Activated CD4-positive, alpha-beta T cell treated with anti-CD3 and anti-CD28 coated beads, Interleukin-2, amount 50 U/mL, for 24 hours (primary cell): ENCODE measurements around the gene BRSK1.
A peak's percentile ranks its signal among the peaks of the same experiment; 100 is the strongest.

ENCODE experiments used
- DNase-seq, 2 donors: peaks; one replicate each; pipeline ENCODE4 v3.0.0-alpha.2; 2020; ENCODE audit warnings: low read depth in 1 of 2, low spot score in 1 of 2

BRSK1 gene

DNA sequence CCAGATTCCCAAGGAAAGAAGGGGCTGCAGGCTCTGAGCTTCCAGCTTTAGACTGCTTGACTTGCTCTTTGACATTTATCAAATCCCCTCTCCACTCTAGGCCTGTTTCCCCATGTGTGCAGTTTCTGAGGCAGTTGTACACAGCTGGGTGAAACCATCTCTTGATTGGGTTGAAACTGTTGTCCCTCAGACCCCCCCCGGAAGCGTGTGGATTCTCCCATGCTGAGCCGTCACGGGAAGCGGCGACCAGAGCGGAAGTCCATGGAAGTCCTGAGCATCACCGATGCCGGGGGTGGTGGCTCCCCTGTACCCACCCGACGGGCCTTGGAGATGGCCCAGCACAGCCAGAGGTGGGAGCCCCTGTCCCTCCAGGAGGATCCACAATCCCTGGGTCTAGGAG, 19.7 kb downstream of the BRSK1 start:
- no peak for DNase-seq

DNA sequence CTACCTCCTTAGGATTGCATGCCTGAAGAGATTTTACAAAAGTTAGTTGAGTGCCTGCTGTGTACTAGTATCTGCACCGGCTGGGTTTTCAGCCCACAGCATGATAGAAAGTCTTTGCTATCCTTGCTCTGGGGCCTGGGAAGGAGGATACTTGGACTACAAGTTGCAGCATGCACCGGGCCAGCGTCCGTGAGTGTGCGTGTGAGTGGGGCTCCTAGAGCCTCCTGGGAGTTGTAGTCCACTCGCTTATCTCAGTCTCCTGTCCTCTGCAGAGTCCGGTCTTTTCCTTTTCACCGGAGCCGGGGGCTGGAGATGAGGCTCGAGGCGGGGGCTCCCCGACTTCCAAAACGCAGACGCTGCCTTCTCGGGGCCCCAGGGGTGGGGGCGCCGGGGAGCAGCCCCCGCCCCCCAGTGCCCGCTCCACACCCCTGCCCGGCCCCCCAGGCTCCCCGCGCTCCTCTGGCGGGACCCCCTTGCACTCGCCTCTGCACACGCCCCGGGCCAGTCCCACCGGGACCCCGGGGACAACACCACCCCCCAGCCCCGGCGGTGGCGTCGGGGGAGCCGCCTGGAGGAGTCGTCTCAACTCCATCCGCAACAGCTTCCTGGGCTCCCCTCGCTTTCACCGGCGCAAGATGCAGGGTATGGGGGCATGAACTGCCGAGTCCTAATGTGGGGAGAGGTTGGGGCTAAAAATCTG, 20.6 kb downstream of the BRSK1 start:
- DNase-seq: no peak

DNA sequence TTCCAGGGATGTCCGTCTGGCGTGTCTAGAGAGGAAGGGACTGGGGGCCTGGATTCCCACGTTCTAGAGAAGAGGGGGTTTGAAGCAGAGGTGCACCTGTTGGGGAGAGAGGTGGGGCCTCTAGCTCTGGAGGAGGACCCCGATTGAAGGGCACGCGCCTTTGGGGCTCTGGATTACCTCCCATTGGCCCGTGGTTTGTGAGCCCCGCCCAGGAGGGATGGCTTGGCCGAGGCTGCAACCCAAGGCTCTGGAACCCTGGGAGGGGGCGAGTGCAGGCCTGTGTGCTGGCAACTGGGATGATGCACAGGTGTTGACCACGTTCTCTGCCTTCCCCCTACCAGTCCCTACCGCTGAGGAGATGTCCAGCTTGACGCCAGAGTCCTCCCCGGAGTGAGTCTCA, 21.2 kb downstream of the BRSK1 start:
- no peak for DNase-seq

DNA sequence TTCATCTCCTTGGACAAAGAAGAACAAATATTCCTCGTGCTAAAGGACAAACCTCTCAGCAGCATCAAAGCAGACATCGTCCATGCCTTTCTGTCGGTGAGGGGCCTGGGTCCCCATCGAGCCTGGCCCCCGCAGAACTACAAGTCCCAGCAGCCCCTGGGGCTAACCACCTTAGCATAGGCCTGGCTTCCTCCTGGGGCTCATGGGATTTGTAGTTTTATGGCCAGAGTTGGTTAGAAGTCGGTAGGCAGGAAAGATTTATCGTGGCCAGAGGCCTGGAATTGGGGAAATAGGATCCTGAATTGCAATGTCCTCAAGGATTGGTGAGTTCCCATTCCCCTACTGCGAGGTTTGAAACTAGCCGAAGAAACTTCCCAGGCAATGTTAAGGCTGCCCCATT, 21.7 kb downstream of the BRSK1 start:
- DNase-seq: peak; percentile 14 to 36

DNA sequence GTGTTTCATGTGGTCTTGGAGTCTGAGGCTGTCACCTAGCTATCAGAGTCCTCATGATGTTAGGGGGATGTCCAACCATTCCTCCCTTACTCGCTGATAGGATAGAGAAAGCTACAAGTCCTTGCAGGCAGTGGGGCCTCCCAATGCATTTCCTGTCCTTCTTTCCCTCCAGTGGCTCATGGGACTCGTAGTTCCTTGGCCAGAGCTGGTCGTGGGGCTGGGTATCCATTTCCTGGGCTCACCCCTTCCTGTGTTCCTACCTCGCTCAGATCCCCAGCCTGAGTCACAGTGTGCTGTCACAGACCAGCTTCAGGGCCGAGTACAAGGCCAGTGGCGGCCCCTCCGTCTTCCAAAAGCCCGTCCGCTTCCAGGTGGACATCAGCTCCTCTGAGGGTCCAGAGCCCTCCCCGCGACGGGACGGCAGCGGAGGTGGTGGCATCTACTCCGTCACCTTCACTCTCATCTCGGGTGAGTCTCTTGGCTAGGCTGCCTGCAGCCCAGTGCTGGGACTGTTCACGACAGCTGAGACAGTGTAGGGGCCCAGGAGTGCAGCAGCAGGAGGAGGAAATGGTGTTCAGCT, 22.3 kb downstream of the BRSK1 start:
- DNase-seq: no peak

DNA sequence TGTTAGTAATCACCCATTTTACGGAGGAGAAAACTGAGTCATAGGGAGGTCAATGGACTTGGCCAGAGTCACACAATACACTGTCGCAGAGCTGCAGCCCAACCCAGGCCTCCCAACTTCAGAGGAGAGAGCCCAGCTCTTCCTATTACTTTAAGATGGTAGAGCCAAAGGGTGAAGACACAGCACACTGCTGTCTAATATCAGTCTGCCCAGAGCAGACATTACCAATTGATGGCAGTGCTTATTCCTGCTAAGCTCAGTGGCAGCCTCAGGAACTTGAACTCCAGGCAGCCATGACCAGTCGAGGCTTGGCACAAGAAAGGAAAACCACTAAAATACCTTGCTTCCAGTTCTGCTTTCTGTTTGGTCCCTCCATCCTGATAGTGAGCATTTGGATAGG, 22.9 kb downstream of the BRSK1 start:
- no peak for DNase-seq

DNA sequence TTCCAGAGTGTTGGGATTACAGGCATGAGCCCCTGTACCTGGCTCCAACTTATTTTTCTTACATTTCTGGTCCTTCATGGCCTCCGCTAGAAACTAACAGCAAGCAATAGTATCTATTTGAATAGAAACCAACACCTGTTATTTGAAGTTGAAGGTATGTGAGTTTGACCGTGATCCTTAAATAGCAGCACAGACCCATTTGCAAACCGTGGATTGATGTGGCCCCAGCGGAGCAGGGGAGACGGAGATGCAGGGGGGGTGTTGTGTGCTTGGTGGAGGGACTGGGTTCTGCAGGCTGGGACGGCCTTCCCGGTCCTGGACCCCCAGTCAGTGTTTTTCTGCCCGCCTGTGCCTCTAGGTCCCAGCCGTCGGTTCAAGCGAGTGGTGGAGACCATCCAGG, 24.5 kb downstream of the BRSK1 start:
- no peak for DNase-seq

DNA sequence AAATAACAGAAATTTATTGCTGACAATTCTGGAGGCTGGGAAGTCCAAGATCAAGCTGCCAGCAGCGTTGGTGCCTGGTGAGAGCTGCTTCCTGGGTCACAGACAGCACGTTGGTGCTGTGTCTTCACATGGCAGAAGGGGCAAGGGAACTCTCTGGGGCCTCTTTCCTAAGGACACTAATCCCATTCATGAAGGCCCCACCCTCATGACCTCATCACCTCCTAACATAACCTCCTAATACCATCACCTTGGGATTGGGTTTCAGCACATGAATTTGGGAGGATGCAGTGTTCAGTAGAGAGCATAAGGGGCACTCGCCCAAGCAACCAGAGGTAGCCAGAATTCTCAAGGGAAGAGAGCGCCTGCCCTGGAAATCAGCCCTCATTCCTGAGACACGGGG, 25.7 kb downstream of the BRSK1 start:
- DNase-seq: no peak

DNA sequence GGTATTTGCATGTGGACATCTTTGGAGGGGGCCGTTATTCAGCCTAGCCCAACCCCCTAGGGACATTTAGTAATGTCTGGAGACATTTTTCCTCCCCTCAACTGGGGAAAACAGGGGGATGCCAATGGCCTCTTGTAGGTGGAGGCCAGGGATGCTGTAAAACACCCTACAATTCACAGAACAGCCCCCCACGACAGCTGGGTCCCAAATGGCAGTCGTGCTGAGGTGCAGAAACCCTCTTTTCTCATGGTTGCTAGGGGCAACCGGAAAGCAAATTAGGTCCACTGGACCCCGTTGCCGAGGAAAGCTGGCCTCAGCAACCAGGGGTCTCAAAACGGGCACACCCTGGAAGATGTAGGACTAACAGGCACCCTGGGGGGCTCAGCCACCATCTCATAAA, 26.7 kb downstream of the BRSK1 start:
- DNase-seq: no peak

DNA sequence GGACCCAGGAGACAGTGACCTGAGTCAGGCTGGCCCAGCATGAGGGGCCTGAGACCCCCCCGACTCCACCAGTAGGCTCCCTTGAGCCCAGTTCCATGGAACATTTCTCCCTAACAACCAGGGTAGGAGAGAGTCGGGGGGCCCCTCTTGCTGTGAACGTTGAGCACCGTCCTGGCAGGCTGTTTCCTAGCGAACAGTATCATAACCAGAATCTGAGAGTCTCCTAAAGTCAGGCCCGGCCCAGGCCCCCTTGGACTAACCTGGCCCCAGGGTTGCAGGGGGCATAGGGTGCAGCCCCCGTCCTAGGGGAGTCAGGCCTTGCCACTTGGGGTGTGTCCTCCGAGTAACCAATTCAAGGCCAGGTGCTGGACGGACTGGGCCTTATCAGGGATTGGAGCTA, 27.6 kb downstream of the BRSK1 start:
- DNase-seq: no peak

DNA sequence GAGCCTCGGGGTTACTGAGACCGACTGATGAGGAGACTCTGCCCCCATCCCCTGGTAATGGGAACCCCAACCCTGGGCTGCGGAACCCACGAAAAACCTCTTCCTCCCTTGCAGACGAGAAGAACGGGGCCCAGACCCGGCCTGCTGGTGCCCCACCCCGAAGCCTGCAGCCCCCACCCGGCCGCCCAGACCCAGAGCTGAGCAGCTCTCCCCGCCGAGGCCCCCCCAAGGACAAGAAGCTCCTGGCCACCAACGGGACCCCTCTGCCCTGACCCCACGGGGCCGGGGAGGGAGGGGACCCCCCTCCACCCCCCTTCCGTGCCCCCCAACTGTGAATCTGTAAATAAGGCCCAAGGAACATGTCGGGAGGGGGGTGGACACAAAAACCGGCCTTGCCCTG, 28.0 kb downstream of the BRSK1 start:
- no peak for DNase-seq

DNA sequence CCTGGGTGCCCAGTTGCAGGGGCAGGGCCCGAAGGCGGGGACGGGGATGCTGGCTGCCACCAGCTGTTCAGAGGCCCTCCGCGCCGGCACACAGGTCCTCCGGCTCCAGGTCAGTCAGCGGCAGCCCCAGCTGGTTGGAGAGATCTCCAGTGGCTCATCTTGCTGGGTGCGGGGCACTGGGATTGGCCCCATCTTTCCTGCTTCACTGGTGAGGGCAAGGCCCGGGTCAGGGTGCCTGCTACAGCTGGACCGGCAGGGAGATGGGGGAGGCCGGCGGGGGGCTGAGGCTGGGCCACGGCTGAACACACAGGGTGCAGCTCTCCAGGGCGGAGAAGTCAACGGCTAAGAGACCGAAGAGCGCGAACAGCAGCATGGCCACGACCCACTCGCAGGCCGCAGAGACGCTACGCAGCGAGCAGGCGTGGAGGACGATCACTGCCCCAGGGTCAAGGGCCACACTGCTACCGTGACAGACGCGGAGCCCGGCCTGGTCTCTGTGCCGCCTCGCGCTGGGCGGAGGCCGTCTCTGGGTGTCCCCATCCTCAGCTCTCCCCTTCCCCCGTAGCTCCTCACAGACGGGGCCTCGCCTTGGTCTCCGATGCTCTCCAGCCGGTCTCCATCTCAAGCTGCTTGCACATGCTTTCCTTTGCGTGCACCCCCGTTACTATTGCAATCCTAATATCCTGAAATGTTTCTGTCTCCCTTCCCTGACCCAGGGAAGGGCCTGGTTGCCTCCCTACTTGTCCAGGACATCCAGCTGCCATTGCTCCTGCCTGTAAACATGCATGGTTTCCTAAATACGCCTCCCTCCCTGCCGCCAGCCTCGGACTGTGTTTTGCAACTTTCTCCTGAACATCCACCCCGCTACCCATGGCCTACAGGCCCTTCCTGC, 29.1 kb downstream of the BRSK1 start:
- DNase-seq: no peak

DNA sequence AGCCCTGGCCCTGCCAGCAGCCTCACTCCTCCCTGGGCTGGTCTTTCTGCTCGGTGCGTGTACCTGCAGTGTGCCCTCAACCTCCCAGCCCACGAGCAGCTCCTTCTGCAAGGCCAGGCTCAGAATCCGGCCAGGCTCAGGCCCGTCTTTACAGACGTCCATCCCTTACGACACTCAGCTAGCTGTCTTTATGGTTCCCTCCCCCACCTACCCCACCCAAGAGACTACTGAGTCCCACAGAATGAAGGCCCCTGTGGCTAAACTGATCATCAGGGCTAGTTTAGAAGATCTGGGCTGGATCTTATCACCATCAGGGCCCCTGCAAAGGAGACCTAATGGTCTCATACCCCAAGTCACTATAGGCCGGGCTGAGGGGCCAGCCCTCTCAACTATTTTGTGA, 30.6 kb downstream of the BRSK1 start:
- no peak for DNase-seq

DNA sequence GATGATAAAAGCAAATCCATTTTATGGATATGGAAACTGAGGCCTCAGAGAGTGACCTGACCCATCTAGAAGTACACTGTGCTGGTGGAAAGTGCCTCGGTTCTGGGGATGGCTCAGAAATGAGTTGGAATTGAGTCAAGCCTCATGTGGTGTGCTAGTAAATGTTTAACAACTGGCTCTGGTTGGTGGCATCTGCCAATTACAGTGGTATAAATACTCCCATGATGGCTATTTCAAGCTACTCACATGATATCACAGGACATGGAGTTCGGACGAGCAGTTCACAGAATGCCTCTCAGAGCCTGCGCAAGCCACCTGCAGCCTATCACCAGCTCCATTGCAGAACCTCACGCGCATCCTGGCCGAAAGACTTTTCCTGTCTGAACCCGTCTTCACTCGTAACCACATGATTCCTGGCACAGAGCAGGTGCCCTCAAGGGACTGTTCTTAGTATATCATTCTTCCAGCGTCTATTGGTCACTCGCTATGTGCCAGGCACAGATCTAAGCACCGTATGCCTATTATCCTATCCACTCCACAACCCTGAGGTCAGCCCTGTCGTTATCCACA, 32.2 kb downstream of the BRSK1 start:
- no peak for DNase-seq

DNA sequence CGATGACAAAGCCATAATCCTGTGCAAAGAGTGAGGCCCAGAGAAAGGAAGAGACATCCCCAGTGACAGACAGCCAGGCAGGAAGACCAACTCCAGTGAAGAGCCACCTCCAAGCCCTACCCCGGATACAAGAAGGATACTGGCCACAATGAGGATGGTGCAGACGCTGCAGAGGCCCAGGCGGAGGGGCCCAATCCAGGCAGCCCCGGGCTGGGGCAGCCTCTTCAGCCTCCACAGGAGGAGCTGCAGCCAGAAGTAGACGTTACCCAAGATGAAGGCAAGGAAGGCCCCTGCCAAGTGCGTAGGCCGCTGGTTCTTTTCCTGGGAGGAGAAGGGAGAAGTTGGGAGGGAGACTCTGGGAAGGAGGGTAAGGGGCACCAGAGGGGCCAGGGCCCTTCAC, 32.8 kb downstream of the BRSK1 start:
- no peak for DNase-seq

DNA sequence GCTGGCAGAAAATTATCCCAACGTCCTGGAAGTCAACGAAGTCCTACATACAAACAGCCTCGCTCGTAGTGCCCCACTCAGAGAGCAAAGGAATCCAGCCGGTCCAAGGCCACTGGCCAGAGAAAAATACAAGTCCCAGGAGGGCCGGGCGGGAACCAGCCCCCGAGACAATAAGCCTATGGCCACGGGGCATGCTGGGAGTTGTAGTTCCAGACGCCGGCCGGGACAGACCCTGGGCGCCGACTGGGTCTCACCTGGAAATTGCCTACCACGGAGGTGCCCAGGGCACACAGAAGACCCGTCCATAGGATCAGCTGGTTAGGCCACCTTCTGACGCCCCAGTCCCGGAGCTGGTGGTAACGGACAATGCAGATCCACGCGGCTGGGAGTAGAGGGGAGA, 36.0 kb downstream of the BRSK1 start:
- DNase-seq: no peak

DNA sequence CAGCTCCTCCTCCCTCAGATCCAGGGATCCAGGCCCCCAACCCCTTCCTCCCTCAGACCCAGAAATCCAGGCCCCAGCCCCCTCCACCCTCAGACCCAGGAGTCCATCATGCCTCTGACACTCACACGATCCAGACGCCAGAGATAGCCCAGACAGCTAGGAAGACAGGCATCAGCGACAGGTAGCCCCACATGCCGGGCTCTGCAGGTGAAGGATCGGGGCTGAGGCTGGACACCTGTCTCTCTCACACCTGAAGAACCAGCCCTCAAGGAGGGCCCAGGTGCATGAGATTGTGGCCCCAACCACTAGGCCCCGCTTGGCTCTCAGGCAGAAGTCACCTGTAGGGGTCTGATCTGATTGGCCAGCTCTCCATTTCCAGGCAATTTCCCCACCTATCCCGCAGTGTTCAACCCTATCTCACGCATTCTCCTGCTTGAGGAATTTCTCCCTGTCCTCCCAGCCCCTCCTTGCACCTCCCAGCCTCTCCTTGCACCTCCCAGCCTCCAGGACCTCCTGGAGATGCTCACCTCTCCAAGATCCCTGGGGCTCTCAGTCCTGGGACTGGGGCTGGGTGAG, 37.1 kb downstream of the BRSK1 start:
- DNase-seq: no peak

DNA sequence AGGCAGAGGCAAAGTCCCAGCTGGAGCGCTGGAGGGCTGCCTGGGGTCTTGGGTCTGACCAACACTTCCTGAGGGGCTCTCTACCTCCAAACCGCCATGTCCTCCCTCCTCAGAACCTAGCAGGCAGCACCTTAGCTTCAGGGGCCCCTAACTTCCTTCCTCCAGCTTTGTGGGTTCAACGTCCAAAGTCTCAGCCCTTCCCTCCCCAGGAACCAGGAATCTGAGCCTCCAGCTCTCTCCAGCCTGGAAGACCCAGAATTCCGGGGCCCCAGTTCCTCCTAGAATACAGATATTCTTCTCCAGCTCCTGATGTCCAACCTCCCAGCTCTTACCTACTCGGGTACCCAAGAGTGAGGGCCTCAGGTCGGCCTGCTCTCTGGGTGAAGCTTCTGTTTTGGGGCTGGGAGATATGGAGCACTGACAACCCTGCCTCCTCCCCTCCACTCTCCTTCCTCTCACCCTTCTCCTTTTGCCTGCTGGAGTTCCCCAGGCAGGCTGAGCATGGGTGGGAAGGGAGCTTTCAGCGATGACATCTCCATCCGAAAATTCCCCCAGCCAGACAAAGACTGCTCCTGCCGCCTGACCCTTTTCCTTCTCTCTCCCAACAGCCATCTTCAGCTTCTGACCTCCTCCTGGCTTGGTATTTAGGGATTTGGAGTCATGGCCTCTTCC, 37.8 kb downstream of the BRSK1 start:
- no peak for DNase-seq

DNA sequence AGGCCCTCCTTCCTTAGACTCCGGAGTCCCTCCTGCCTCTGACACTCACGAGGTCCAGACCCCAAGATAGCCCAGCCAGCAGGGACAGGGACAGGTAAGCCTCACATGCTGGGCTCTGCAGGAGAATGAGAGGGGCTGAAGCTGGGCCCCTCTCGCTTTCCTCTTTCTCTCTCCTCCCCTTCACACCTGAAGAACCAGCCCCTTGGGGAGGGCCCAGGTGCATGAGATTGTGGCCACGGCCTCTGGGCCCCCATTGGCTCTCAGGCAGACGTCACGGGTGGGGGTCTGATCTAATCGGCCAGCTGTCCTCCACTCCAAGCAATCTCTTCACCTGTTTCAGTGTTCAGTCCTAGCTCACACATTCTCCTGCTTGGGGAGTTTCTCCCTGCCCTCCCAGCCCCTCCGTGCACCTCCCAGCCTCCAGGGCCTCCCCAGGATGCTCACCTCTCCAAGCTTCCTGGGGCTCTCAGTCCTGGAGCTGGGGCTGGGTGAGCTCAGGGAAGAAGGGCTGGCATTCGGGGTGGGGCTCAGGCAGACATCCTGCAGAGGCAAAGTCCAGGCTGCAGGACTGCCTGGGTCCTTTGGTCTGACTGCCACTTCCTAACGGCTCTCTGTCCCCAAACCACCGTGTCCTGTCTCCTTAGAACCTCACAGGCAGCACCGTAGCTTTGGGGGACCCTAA, 38.5 kb downstream of the BRSK1 start:
- no peak for DNase-seq

DNA sequence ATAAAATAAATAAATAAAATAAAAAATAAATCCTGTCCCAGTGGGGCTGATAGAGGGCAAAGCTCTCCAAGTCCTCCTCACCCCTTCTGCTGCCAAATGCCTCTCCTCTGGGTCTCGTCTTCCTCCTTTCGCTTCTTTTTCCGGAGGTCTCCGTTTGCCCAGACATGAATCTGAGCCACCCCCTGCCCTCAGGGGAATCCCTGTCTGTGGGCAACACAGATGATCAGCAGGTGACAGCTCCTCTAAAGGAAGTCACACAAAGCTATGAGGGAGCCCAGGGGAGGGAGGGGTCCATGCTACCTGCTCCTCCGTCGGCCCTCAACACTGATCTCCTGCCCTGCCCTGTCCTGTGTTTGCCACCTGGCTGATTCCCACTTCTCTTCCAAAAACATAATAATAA, 40.9 kb downstream of the BRSK1 start:
- no peak for DNase-seq

DNA sequence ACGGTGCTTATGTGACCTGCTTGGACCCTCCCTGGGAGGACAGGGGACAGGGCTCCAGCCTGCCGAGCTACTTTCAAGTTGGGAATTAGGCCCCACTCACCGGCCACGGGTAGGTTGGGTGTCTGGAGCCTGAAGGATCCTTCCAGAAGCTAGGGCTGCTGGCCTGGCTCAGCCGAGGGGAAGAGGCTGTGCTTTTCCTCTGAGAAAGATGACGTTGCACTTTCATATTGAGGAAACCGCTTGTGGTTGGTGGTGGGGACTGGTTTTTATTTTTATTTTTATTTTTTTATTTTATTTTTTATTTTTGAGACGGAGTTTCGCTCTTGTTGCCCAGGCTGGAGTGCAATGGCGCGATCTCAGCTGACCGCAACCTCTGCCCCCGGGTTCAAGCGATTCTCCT, 41.4 kb downstream of the BRSK1 start, which contains the start of gene TMEM150B:
Gene TMEM150B (minus strand): TSS at position 170 of the 400 bp plus-strand sequence. CDS start 4,305 bp downstream, outside the sequence.
- no peak for DNase-seq
